Adrenal gland (tissue), 5 donors: Measurements from ENCODE around the gene RBM33.

Experiments used
- POLR2A ChIP-seq, 2 donors: fragments of 450-650 bp; IDR thresholded peaks; one replicate each; pipeline ENCODE4 v1.6.1; 2017; ENCODE audit warnings: antibody characterized with exemption in 2 of 2, mild to moderate bottlenecking in 2 of 2, moderate library complexity in 1 of 2
- TF ChIP-seq, protein P1 (sequence below), 6 experiments: fragments of 450-650 bp in 4 of 6; fragments of 200-600 bp in 2 of 6; sonication (generic) in 1 of 6; IDR thresholded peaks; 1 replicate in 5 of 6; 2 replicates in 1 of 6; pipeline versions ENCODE4 v1.5.1 to v1.8.0; 2016 to 2021; ENCODE audit warnings: antibody characterized with exemption in 6 of 6, mild to moderate bottlenecking in 2 of 6, moderate library complexity in 1 of 6
- donor health status: DM: no; HTN: no; CAD: no.

DNA sequence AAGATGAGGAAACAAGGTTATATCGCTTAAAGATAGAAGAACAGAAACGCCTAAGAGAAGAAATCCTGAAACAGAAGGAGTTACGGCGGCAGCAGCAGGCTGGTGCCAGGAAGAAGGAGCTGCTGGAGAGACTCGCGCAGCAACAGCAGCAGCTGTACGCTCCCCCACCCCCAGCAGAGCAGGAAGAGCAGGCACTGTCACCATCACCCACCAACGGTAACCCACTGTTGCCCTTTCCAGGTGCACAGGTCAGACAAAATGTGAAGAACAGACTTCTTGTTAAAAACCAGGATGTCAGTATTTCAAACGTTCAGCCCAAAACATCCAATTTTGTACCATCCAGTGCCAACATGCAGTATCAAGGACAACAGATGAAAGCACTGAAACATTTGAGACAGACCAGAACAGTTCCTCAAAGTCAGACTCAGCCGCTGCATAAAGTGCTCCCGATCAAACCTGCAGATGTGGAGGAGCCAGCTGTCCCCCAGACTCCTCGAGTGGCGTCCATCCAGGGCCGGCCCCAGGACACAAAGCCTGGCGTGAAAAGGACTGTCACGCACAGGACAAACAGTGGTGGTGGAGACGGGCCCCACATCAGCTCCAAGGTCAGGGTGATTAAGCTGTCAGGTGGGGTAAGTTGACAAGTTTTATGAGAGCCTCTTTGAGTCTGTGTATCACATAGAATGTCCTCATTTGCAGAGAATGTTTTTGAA lies 100.7 kb downstream of the RBM33 start:
- TF ChIP-seq, protein P1, sequence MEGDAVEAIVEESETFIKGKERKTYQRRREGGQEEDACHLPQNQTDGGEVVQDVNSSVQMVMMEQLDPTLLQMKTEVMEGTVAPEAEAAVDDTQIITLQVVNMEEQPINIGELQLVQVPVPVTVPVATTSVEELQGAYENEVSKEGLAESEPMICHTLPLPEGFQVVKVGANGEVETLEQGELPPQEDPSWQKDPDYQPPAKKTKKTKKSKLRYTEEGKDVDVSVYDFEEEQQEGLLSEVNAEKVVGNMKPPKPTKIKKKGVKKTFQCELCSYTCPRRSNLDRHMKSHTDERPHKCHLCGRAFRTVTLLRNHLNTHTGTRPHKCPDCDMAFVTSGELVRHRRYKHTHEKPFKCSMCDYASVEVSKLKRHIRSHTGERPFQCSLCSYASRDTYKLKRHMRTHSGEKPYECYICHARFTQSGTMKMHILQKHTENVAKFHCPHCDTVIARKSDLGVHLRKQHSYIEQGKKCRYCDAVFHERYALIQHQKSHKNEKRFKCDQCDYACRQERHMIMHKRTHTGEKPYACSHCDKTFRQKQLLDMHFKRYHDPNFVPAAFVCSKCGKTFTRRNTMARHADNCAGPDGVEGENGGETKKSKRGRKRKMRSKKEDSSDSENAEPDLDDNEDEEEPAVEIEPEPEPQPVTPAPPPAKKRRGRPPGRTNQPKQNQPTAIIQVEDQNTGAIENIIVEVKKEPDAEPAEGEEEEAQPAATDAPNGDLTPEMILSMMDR (IDR thresholded peaks at IDR 0.05): no peak
- TF ChIP-seq POLR2A (IDR thresholded peaks at IDR 0.05): no peak
